Lower leg skin (tissue), 4 donors: ENCODE measurements around the gene ESPN. TPM values are rescaled to one million over a fixed set of nuclear protein-coding genes. Genes with fewer than 3 reads are reported as not detected.
"Not testable (repeated sequence)": the region's sequence is repeated elsewhere in the genome, so short reads cannot be mapped to it uniquely, and the experiment has no call there.

ENCODE experiments used
- DNase-seq, 2 donors: peaks; one replicate each; pipeline ENCODE4 v3.0.0-alpha.2; 2019; ENCODE audit warnings: low spot score in 2 of 2
- H3K4me3 ChIP-seq: fragments of 200-600 bp; sonication (generic); 2 replicates; pipeline ENCODE4 v1.5.1; 2017; ENCODE audit warnings: mild to moderate bottlenecking, low read depth; ENCODE audit not compliant: poor library complexity, severe bottlenecking
- POLR2A ChIP-seq, 2 donors: fragments of 450-650 bp; IDR thresholded peaks; one replicate each; pipeline ENCODE4 v1.6.1; 2016 to 2017; ENCODE audit warnings: antibody characterized with exemption in 2 of 2, mild to moderate bottlenecking in 1 of 2, moderate library complexity in 1 of 2
- WGBS, 2 donors: methylation state at CpG; one replicate each; pipeline ENCODE4 v1.1.5; 2018; 5-methylcytosine and 5-hydroxymethylcytosine counted together
- intact Hi-C: fragments of 100-400 bp; cut with DNase I; formaldehyde crosslinking; loops from one replicate; pipeline ENCODE4 v1.15.0; 2023; ENCODE audit warnings: low total_unique reads
- total RNA-seq, 4 donors: library from RNA; depleted of rRNA; stranded (reverse); fragments of >200 nt; gene quantifications; one replicate each; pipeline ENCODE4 v1.1.0, GENCODE V29; 2016
- TF ChIP-seq, protein P1 (sequence below), 3 donors: fragments of 450-650 bp; IDR thresholded peaks; one replicate each; pipeline ENCODE4 v1.5.1; 2016; ENCODE audit warnings: antibody characterized with exemption in 3 of 3, mild to moderate bottlenecking in 3 of 3, moderate library complexity in 2 of 3

The ESPN gene
- total RNA-seq, 4 donors from 2014 or later: 27.5 to 64.3 (median 30.3) TPM

DNA sequence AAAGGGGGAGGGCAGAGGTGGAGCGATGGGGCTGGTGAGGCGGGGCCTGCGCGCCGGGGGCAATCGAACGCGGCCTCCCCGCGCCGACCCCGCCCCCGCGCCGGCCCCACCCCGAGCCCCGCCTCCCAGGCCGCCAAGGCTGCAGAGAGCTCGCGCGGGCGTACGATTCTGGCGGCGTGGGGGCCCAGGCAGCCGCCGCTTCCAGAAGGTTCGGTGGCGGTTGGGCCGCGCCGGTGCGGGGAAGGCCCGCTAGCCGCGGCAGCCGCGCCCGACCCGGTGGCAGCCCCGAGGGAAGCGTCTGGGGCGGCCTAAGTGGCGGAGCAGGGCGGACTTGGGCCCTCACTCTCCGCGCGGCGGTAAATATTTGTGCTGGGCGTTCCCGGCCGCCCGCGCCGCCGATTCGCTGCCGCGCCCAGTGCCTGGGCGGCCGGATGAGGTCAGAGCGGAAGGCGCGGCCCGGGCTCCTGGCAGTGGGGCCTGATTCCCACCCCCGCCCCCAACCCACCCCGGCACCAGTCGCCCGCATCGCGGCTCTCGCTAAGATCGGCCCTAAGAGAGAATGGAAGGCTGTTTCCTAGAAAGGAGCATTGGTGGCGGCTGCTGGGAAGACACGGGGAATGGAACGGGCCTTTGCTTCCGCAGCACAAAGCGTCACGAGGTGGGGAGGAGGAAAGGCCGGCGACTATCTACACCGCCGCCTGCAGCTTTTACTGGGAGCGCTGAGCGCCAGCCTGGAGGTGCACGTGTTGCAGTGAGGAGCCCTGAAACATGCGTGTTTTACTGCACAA lies 31.0 kb upstream of the ESPN start, which contains the start of gene ACOT7:
ACOT7 (minus strand) TSS at position 368 of the 788 bp plus-strand sequence. CDS start 368 bp downstream, outside the sequence.
- TF ChIP-seq, protein P1, sequence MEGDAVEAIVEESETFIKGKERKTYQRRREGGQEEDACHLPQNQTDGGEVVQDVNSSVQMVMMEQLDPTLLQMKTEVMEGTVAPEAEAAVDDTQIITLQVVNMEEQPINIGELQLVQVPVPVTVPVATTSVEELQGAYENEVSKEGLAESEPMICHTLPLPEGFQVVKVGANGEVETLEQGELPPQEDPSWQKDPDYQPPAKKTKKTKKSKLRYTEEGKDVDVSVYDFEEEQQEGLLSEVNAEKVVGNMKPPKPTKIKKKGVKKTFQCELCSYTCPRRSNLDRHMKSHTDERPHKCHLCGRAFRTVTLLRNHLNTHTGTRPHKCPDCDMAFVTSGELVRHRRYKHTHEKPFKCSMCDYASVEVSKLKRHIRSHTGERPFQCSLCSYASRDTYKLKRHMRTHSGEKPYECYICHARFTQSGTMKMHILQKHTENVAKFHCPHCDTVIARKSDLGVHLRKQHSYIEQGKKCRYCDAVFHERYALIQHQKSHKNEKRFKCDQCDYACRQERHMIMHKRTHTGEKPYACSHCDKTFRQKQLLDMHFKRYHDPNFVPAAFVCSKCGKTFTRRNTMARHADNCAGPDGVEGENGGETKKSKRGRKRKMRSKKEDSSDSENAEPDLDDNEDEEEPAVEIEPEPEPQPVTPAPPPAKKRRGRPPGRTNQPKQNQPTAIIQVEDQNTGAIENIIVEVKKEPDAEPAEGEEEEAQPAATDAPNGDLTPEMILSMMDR (IDR thresholded peaks at IDR 0.05): no peak
- no peak for TF ChIP-seq POLR2A (IDR thresholded peaks at IDR 0.05)
- 0% methylated on average over 20 to 76 of the region's 87 CpGs for WGBS, 2 donors
- peak within 1 kb of the TSS; percentile 32 for H3K4me3 ChIP-seq
- intact Hi-C loops: no loop called here
- DNase-seq: peak; percentile 74 to 96

DNA sequence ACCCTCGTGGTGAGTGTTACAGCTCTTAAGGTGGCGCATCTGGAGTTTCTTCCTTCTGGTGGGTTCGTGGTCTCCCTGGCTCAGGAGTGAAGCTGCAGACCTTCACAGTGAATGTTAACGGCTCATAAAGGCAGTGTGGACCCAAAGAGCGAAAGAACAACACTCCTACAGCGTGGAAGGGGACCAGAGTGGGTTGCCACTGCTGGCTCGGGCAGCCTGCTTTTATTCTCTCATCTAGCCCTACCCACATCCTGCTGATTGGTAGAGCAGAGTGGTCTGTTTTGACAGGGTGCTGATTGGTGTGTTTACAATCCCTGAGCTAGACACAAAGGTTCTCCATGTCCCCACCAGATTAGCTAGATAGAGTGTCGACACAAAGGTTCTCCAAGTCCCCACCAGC lies 29.4 kb upstream of the ESPN start:
- intact Hi-C loops: loop anchor here (5.0 kb wide), 1 partner anchor 148 kb away; no protein-coding TSS in a partner anchor
- H3K4me3 ChIP-seq, DNase-seq: not testable (repeated sequence)
- WGBS, 2 donors: 88 to 95% methylated on average over 8 of the region's 8 CpGs

DNA sequence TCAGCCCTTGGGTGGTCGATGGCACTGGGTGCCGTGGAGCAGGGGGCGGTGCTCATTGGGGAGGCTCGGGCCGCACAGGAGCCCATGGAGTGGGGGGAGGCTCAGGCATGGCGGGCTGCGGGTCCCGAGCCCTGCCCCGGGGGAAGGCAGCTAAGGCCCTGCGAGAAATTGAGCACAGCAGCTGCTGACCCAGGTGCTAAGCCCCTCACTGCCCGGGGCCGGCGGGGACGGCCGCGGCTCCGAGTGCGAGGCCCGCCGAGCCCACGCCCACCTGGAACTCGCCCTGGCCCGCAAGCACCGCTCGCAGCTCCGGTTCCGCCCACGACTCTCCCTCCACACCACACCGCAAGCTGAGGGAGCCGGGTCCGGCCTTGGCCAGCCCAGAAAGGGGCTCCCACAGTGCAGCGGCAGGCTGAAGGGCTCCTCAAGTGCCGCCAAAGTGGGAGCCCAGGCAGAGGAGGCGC lies 28.8 kb upstream of the ESPN start:
- intact Hi-C loops: loop anchor here (5.0 kb wide), 1 partner anchor 149 kb away; no protein-coding TSS in a partner anchor
- not testable (repeated sequence) for DNase-seq, H3K4me3 ChIP-seq
- 91 to 93% methylated on average over 28 to 31 of the region's 34 CpGs for WGBS, 2 donors

DNA sequence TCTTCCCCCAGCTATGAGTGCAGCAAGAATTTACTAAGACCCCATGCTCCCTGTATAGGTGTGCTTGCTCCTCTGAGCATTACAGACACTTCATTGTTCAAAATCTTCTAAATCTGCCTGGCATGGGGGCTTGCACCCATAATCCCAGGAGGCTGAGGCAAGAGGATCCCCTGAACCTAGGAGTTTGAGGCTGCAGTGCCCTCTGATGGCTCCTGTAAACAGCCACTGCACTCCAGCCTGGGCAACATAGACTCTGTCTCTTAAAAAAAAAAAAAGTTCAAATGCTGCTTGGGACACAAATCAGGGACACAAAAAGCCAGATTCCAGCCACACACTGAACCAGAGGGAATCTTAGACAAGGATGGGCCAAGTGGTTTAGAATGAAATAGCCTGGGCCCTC lies 27.6 kb upstream of the ESPN start:
- TF ChIP-seq, protein P1 (IDR thresholded peaks at IDR 0.05): no peak
- TF ChIP-seq POLR2A (IDR thresholded peaks at IDR 0.05): no peak
- H3K4me3 ChIP-seq: no peak overlapping the region
- intact Hi-C loops: loop anchor here (5.0 kb wide), 1 partner anchor 150 kb away; no protein-coding TSS in a partner anchor
- DNase-seq: no peak

DNA sequence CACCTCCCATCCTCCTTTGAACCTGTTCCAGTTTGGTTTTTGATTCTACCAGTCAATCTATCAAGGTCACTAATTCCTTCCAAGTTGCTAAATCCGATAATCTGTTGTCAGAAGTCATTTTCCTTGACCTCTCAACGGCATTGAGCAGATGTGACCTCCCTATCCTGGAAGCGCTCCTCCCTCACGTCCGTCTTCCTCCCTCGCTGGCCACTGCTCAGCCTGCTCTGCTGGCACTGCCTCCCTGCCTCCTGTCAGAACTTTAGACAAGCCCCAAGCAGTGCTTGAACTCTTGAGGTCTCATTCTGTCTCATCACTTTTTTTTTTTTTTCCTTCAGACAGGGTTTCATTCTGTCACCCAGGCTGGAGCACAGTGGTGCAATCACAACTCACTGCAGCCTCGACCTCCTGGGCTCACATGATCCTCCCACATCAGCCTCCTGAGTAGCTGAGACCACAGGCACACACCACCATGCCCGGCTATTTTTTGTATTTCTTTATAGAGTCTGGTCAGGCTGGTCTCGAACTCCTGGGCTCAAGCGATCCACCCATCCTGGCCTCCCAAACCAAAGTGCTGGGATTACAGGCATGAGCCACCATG lies 26.6 kb upstream of the ESPN start:
- TF ChIP-seq, protein P1 (IDR thresholded peaks at IDR 0.05): no peak
- TF ChIP-seq POLR2A (IDR thresholded peaks at IDR 0.05): no peak
- H3K4me3 ChIP-seq: no peak overlapping the region
- no peak for DNase-seq
- 82 to 86% methylated on average over 10 of the region's 10 CpGs for whole genome bisulfite sequencing, 2 donors
- intact Hi-C loops: loop anchor here (5.0 kb wide), 1 partner anchor 151 kb away; no protein-coding TSS in a partner anchor

DNA sequence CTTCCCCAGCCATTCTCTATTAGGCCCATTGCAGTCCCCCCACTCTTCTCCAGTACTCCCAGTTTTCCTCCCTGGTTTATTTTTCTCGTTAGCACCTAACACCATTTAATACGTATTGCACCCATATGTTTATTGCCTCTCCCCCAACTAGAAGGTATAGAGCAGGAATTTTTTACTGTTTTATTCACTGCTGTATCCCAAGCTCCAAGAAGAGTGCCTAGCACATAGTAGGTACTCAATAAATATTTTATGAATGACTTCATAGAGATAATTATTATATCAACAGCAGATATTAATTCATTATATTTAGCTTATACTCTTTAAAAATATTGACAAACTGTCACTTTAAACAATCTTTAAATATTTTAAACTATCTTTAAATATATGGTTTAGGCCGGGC lies 25.3 kb upstream of the ESPN start:
- WGBS, 2 donors: 85 to 90% methylated on average over 3 of the region's 3 CpGs
- DNase-seq: no peak
- intact Hi-C loops: loop anchor here (5.0 kb wide), 1 partner anchor 152 kb away; no protein-coding TSS in a partner anchor
- H3K4me3 ChIP-seq: no peak overlapping the region
- no peak for TF ChIP-seq POLR2A (IDR thresholded peaks at IDR 0.05)
- TF ChIP-seq, protein P1 (IDR thresholded peaks at IDR 0.05): no peak
